ENCODE data around the gene MAP3K2. TPM values are rescaled to one million over a fixed set of nuclear protein-coding genes. Genes with fewer than 3 reads are reported as not detected.

The MAP3K2 gene
- total and polyA plus RNA-seq, 2 of the 8 experiments (the other 6 are each of a cell fraction or from before 2014, with no cell fraction given) = 2.0 to 23.2 TPM

DNA sequence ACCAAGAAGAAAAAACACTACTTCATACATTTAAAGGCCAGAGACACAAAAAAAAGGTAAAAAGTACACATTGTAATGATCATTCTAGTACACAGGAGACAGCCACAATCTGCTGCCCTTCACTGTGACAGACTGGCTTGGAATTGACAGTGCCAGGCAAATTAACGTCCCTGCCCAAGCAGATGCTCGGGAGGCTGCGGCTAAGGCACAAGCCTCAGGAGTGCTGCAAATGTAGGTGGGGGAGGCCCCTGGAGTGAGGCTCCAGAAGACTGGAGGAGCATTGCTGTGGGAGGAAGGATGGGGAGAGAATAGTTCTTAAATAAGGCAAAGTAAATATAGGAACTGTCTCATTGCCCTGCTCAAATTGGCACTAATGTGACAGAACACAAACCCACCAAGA, 112.4 kb downstream of the MAP3K2 start:
- Histone ChIP-seq H3K23ac (ENCODE audit: insufficient read length) (no peak overlapping the region), H3K36me3 (ENCODE audit: control insufficient read depth in 2 of 4, insufficient read depth in 4 of 4, low read length in 3 of 4) (peaks cover 43 to 80% (median 67%) of the 10 kb centered on the region in 4 experiments), H3K79me1 (ENCODE audit: low read depth, low read length) (peaks cover 5% of the 10 kb centered on the region; the same call in 1 of the 2 replicates), H3K4ac (replicated peaks; ENCODE audit: insufficient read length, low read depth, low read length) (no peak overlapping the region), H4K5ac (ENCODE audit: insufficient read length, low read depth, low read length) (no peak overlapping the region), H4K8ac (ENCODE audit: extremely low read depth, insufficient read depth, low read length) (no peak overlapping the region), H3K4me2 (ENCODE audit: insufficient read depth in 1 of 2, low read depth in 2 of 2, low read length in 2 of 2) (no peak overlapping the region), H3K18ac (ENCODE audit: extremely low read depth, low read length) (no peak overlapping the region), H2BK120ac (replicated peaks; ENCODE audit: low read depth, low read length) (no peak overlapping the region), H3K56ac (replicated peaks; ENCODE audit: insufficient read length, low read depth, low read length) (no peak overlapping the region), H3K27ac (ENCODE audit: low read depth, low read length) (no peak overlapping the region), H4K20me1 (replicated peaks in 1 of 2; ENCODE audit: control insufficient read depth in 1 of 2, insufficient read depth in 2 of 2, low read length in 2 of 2) (peaks cover 4 to 5% of the 10 kb centered on the region in 2 experiments), H3K4me1 (replicated peaks in 1 of 4; ENCODE audit: control insufficient read depth in 3 of 4, insufficient read depth in 4 of 4, low read length in 3 of 4) (no peaks in the 10 kb centered on the region), H2AFZ (ENCODE audit: low read length) (no peak overlapping the region), H2BK15ac (ENCODE audit: low read length) (no peak overlapping the region), H2BK12ac (ENCODE audit: low read depth, low read length) (no peak overlapping the region), H3K23me2 (ENCODE audit: low read depth, low read length) (no peaks in the 10 kb centered on the region), H3K14ac (ENCODE audit: insufficient read length) (no peak overlapping the region), H2BK5ac (ENCODE audit: low read depth, low read length) (no peak overlapping the region), H2BK20ac (ENCODE audit: low read length) (no peak overlapping the region), H3K79me2 (ENCODE audit: control insufficient read depth in 1 of 2, insufficient read depth in 2 of 2, low read length in 2 of 2) (no peaks in the 10 kb centered on the region), H2AK5ac (ENCODE audit: low read depth, low read length) (no peak overlapping the region), H3K27me3 (replicated peaks in 1 of 4; ENCODE audit: control insufficient read depth in 3 of 4, extremely low read depth in 1 of 4, insufficient read depth in 3 of 4, low read length in 3 of 4) (no peaks in the 10 kb centered on the region), H3K4me3 (ENCODE audit: extremely low read depth in 1 of 4, insufficient read depth in 2 of 4, low read depth in 3 of 4, low read length in 4 of 4) (no peak overlapping the region), H4K91ac (replicated peaks; ENCODE audit: insufficient read length, low read length) (no peak overlapping the region), H3K9me3 (ENCODE audit: insufficient read depth in 2 of 2, low read depth in 1 of 2, low read length in 1 of 2) (no peaks in the 10 kb centered on the region), H3K9ac (replicated peaks in 1 of 4; ENCODE audit: extremely low read depth in 1 of 4, low read depth in 3 of 4, low read length in 3 of 4) (no peak overlapping the region)
- ChIA-PET CTCF (ENCODE audit: partially characterized antibody) (interaction anchor here (0.6 to 3.1 kb wide), 3 partner anchors 74 to 189 kb away, joined by 3 to 7 read pairs (median 4); no protein-coding TSS in a partner anchor), POLR2A (ENCODE audit: partially characterized antibody) (interaction anchor here (1.3 kb wide), 1 partner anchor 15 kb away, joined by 4 read pairs; no protein-coding TSS in a partner anchor)
- FAIRE-seq (no peak), DNase-seq (ENCODE audit: low read depth in 1 of 2, low spot score in 2 of 2) (no peak)
- 85% methylated on average over 3 of the region's 3 CpGs; no CpG with 5 or more reads in 1 of the 2 experiments for WGBS, 2 experiments (ENCODE audit: extremely low coverage in 1 of 2, insufficient coverage in 1 of 2, insufficient read length in 1 of 2, insufficient replicate concordance in 2 of 2, low coverage in 1 of 2, low lambda C conversion rate in 2 of 2, missing lambda C conversion rate in 1 of 2)
- TF ChIP-seq SUZ12 (IDR thresholded peaks at IDR 0.05; ENCODE audit: low read length) = no peak
- TF ChIP-seq, protein P1, sequence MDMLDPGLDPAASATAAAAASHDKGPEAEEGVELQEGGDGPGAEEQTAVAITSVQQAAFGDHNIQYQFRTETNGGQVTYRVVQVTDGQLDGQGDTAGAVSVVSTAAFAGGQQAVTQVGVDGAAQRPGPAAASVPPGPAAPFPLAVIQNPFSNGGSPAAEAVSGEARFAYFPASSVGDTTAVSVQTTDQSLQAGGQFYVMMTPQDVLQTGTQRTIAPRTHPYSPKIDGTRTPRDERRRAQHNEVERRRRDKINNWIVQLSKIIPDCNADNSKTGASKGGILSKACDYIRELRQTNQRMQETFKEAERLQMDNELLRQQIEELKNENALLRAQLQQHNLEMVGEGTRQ (IDR thresholded peaks at IDR 0.05; ENCODE audit: low read length) = no peak
- TF ChIP-seq KDM1A (IDR thresholded peaks at IDR 0.05; ENCODE audit: borderline replicate concordance, low read length) = no peak
- no peak for TF ChIP-seq SAP30 (IDR thresholded peaks at IDR 0.05; ENCODE audit: insufficient read depth, insufficient replicate concordance, low read length)
- TF ChIP-seq SP2 (IDR thresholded peaks at IDR 0.05; ENCODE audit: low read length) = no peak
- TF ChIP-seq JUN (IDR thresholded peaks at IDR 0.05; ENCODE audit: low read depth, low read length) = no peak
- no peak for TF ChIP-seq HDAC6 (IDR thresholded peaks at IDR 0.05; ENCODE audit: low read depth, low read length)
- TF ChIP-seq EZH2 (IDR thresholded peaks at IDR 0.05; ENCODE audit: low read depth, low read length, severe bottlenecking) = no peak
- TF ChIP-seq, protein P2, sequence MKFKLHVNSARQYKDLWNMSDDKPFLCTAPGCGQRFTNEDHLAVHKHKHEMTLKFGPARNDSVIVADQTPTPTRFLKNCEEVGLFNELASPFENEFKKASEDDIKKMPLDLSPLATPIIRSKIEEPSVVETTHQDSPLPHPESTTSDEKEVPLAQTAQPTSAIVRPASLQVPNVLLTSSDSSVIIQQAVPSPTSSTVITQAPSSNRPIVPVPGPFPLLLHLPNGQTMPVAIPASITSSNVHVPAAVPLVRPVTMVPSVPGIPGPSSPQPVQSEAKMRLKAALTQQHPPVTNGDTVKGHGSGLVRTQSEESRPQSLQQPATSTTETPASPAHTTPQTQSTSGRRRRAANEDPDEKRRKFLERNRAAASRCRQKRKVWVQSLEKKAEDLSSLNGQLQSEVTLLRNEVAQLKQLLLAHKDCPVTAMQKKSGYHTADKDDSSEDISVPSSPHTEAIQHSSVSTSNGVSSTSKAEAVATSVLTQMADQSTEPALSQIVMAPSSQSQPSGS (IDR thresholded peaks at IDR 0.05; ENCODE audit: low read length) = no peak
